SK-N-SH (cell line): ENCODE data around the gene PCGF2. TPM values are rescaled to one million over a fixed set of nuclear protein-coding genes. Genes with fewer than 3 reads are reported as not detected.

ENCODE experiments used
- CTCF ChIA-PET: fragments of 300-600, 350-600 bp; formaldehyde crosslinking; extraction: SDS; loops from one replicate; lab custom pipeline; 2021; lab: Yijun Ruan, JAX
- POLR2A ChIA-PET: fragments of 350-600 bp; sonication (Branson Sonifier 250); formaldehyde crosslinking; extraction: SDS; loops from one replicate; lab custom pipeline; 2020; ENCODE audit warnings: antibody characterized with exemption, inconsistent platforms; lab: Yijun Ruan, JAX
- DNase-seq: peaks from one replicate; pipeline ENCODE4 v3.0.0; 2012
- H2AFZ ChIP-seq: fragments of 200-600 bp; sonication (generic); 2 replicates; pipeline ENCODE4 v1.8.1; 2016; ENCODE audit warnings: antibody characterized with exemption, mild to moderate bottlenecking, low read depth
- H3F3A ChIP-seq: fragments of 200-600 bp; sonication (generic); replicated peaks from 2 replicates; pipeline ENCODE3; 2016; ENCODE audit warnings: antibody characterized with exemption, mild to moderate bottlenecking; ENCODE audit not compliant: insufficient read depth
- H3K27ac ChIP-seq, 2 experiments: fragments of 200-500 bp in 1 of 2; fragments of 200-600 bp in 1 of 2; sonication (Bioruptor generic) in 1 of 2; sonication (generic), shearing (Covaris generic) in 1 of 2; 2 replicates each; pipeline versions ENCODE4 v1.5.1 to v1.6.1; 2014 to 2016; ENCODE audit warnings: low read depth in 2 of 2, inconsistent platforms in 1 of 2, low read length in 1 of 2, mild to moderate bottlenecking in 1 of 2, mixed read lengths in 1 of 2
- H3K27me3 ChIP-seq: fragments of 200-600 bp; sonication (generic), shearing (Covaris generic); 2 replicates; pipeline ENCODE4 v1.6.1; 2016; ENCODE audit warnings: mixed run types; ENCODE audit not compliant: insufficient read depth
- H3K36me3 ChIP-seq, 2 experiments: fragments of 200-500 bp in 1 of 2; fragments of 200-600 bp in 1 of 2; sonication (Bioruptor generic) in 1 of 2; sonication (generic) in 1 of 2; replicated peaks in 1 of 2; 2 replicates each; pipeline versions ENCODE3 to v1.5.1; 2014 to 2016; ENCODE audit warnings: low read length in 1 of 2, mild to moderate bottlenecking in 1 of 2; ENCODE audit not compliant: insufficient read depth in 2 of 2, control insufficient read depth in 1 of 2
- H3K4me1 ChIP-seq, 2 experiments: fragments of 200-500 bp in 1 of 2; fragments of 200-600 bp in 1 of 2; sonication (Bioruptor generic) in 1 of 2; sonication (generic), shearing (Covaris generic) in 1 of 2; 2 replicates each; pipeline versions ENCODE4 v1.5.1 to v1.6.1; 2014 to 2016; ENCODE audit warnings: low read depth in 1 of 2, low read length in 1 of 2, mixed run types in 1 of 2; ENCODE audit not compliant: insufficient read depth in 2 of 2, control insufficient read depth in 1 of 2
- H3K4me2 ChIP-seq: fragments of 200-600 bp; sonication (generic), shearing (Covaris generic); 2 replicates; pipeline ENCODE4 v1.6.1; 2017; ENCODE audit warnings: mixed run types
- H3K4me3 ChIP-seq, 2 experiments: fragments of 200-500 bp in 1 of 2; fragments of 200-600 bp in 1 of 2; sonication (Bioruptor generic) in 1 of 2; sonication (generic), shearing (Covaris generic) in 1 of 2; 2 replicates each; pipeline versions ENCODE4 v1.5.1 to v1.8.1; 2014 to 2016; ENCODE audit warnings: low read depth in 2 of 2, inconsistent platforms in 1 of 2, low read length in 1 of 2, mild to moderate bottlenecking in 1 of 2, mixed read lengths in 1 of 2, moderate library complexity in 1 of 2
- H3K79me2 ChIP-seq: fragments of 200-600 bp; sonication (generic); 2 replicates; pipeline ENCODE4 v1.8.1; 2017; ENCODE audit warnings: mild to moderate bottlenecking; ENCODE audit not compliant: insufficient read depth
- H3K9ac ChIP-seq: fragments of 200-600 bp; sonication (generic); 2 replicates; pipeline ENCODE4 v1.6.1; 2017; ENCODE audit warnings: mixed run types
- H3K9me2 ChIP-seq: fragments of 200-600 bp; sonication (generic); 2 replicates; pipeline ENCODE4 v1.6.1; 2017; ENCODE audit warnings: mixed run types
- H3K9me3 ChIP-seq: fragments of 200-600 bp; sonication (generic); 2 replicates; pipeline ENCODE4 v1.6.1; 2017; ENCODE audit warnings: mixed run types, mild to moderate bottlenecking, moderate library complexity
- H4K20me1 ChIP-seq: fragments of 200-600 bp; sonication (generic); 2 replicates; pipeline ENCODE4 v1.6.1; 2017; ENCODE audit warnings: mild to moderate bottlenecking, mixed run types; ENCODE audit not compliant: insufficient read depth
- CHD2 ChIP-seq: fragments of 150-350 bp; IDR thresholded peaks from 2 replicates; pipeline ENCODE4 v1.6.1; 2018; ENCODE audit warnings: low read length; ENCODE audit not compliant: partially characterized antibody
- CTCF ChIP-seq: fragments of 200-600 bp; sonication (generic); IDR thresholded peaks from 2 replicates; pipeline ENCODE4 v1.6.1; 2017; ENCODE audit warnings: antibody characterized with exemption, mild to moderate bottlenecking, moderate library complexity
- FOSL2 ChIP-seq: IDR thresholded peaks from 2 replicates; pipeline ENCODE4 v1.4.0; 2012; ENCODE audit warnings: low read depth, mild to moderate bottlenecking, moderate library complexity, borderline replicate concordance
- FOXJ3 ChIP-seq: sonication (generic); formaldehyde crosslinking; IDR thresholded peaks from 2 replicates; pipeline ENCODE4 v1.5.1; 2020; ENCODE audit warnings: mild to moderate bottlenecking, missing genetic modification reagents
- FOXM1 ChIP-seq: IDR thresholded peaks from 2 replicates; pipeline ENCODE4 v1.4.0; 2012; ENCODE audit warnings: low read depth, mild to moderate bottlenecking
- MXI1 ChIP-seq: IDR thresholded peaks from 2 replicates; pipeline ENCODE4 v1.6.1; 2012; ENCODE audit warnings: mild to moderate bottlenecking, low read depth, low read length, improper control_type of control experiment
- POLR2AphosphoS5 ChIP-seq: IDR thresholded peaks from 2 replicates; pipeline ENCODE4 v1.6.1; 2012; ENCODE audit warnings: low read depth, low read length
- RAD21 ChIP-seq: IDR thresholded peaks from 2 replicates; pipeline ENCODE4 v1.6.1; 2012; ENCODE audit warnings: mild to moderate bottlenecking, low read length
- RFX5 ChIP-seq: IDR thresholded peaks from 2 replicates; pipeline ENCODE4 v1.6.1; 2012; ENCODE audit warnings: mild to moderate bottlenecking, improper control_type of control experiment, low read length
- TEAD4 ChIP-seq: IDR thresholded peaks from 2 replicates; pipeline ENCODE4 v1.4.0; 2012; ENCODE audit warnings: mild to moderate bottlenecking, borderline replicate concordance; ENCODE audit not compliant: insufficient read depth
- YY1 ChIP-seq: IDR thresholded peaks from 2 replicates; pipeline ENCODE4 v1.4.0; 2012; ENCODE audit warnings: low read depth, mild to moderate bottlenecking
- WGBS: methylation state at CpG from one replicate; pipeline ENCODE4 v1.1.6; 2017; ENCODE audit warnings: low lambda C conversion rate; 5-methylcytosine and 5-hydroxymethylcytosine counted together
- polyA plus RNA-seq, 3 experiments: library from polyadenylated mRNA; depleted of rRNA; stranded (reverse); fragments of >200 nt; gene quantifications; 2 replicates each; pipeline ENCODE4 v1.2.3, GENCODE V29; 2012
- TF ChIP-seq, protein P1 (sequence below): IDR thresholded peaks from 2 replicates; pipeline ENCODE4 v1.4.0; 2012; ENCODE audit warnings: low read depth, borderline replicate concordance
- TF ChIP-seq, protein P2 (sequence below): IDR thresholded peaks from 2 replicates; pipeline ENCODE4 v1.6.1; 2012; ENCODE audit warnings: mild to moderate bottlenecking, low read depth, low read length, moderate library complexity
- TF ChIP-seq, protein P3 (sequence below): IDR thresholded peaks from 2 replicates; pipeline ENCODE4 v1.4.0; 2012; ENCODE audit warnings: low read depth
- TF ChIP-seq, protein P4 (sequence below): fragments of 150-350 bp; IDR thresholded peaks from 2 replicates; pipeline ENCODE4 v1.6.1; 2017; ENCODE audit warnings: antibody characterized with exemption, low read length, low read depth, borderline replicate concordance

PCGF2 gene
- polyA plus RNA-seq, 1 of the 3 experiments (the other 2 are of a cell fraction), result 39.8 TPM

DNA sequence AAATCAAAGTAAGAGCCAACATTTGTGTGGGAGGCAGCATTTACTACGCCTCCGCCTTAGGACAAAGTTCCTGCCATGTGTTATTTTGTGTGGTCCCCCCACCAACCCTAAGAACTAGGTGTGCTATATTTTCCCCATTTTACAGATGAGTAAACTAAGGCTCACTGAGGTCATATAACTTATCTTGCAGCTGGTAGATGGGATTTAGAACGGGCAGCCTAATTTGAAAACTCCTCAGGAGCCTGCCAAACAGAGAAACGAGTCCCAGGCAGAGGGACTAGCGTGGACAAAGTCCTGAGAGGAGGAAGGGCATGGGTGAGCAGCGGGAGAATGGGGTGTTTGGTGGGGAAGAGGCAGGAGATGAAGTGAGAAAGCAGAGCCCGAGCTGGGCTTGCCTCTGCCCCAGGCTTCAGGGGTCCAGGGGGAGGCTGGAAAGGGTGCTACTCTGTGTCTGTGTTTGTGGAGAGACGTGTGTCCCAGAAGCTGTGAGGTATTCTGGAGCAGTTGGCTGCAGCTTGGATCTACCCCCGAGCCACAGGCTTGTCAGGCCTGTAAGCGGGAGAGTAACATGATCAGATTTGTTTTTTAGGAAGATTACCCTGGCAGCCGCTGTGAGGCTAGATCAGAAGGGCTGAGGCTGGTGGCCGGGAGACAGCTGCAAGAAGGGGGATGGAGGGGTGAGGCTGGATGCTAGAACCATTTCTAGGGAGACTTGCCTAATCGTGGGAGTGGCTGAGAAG is 38.1 kb downstream of the PCGF2 start:
- Histone ChIP-seq H3K4me1 (peaks cover 6 to 18% of the 10 kb centered on the region in 2 experiments; a peak in 2 of 4 replicates), H3K4me3 (no peak overlapping the region), H4K20me1 (peaks cover 9% of the 10 kb centered on the region; the same call in 1 of the 2 replicates), H3K9ac (no peak overlapping the region), H3F3A (peaks cover 7% of the 10 kb centered on the region), H2AFZ (no peak overlapping the region), H3K9me3 (no peaks in the 10 kb centered on the region), H3K36me3 (peaks cover 20 to 58% of the 10 kb centered on the region in 2 experiments), H3K9me2 (no peaks in the 10 kb centered on the region), H3K27me3 (no peaks in the 10 kb centered on the region), H3K79me2 (peaks cover 34% of the 10 kb centered on the region; the same call in 1 of the 2 replicates), H3K4me2 (no peak overlapping the region), H3K27ac (no peak overlapping the region)
- CTCF ChIA-PET, result interaction anchor here (0.7 to 3.1 kb wide), 8 partner anchors 14 to 107 kb away, joined by 3 to 15 read pairs (median 4); no protein-coding TSS in a partner anchor
- POLR2A ChIA-PET, result interaction anchor here (1.2 kb wide), 1 partner anchor 10 kb away, joined by 3 read pairs; no protein-coding TSS in a partner anchor
- 86% methylated on average over 13 of the region's 13 CpGs for WGBS
- no peak for TF ChIP-seq CHD2
- TF ChIP-seq RAD21, result no peak
- DNase-seq, result no peak

DNA sequence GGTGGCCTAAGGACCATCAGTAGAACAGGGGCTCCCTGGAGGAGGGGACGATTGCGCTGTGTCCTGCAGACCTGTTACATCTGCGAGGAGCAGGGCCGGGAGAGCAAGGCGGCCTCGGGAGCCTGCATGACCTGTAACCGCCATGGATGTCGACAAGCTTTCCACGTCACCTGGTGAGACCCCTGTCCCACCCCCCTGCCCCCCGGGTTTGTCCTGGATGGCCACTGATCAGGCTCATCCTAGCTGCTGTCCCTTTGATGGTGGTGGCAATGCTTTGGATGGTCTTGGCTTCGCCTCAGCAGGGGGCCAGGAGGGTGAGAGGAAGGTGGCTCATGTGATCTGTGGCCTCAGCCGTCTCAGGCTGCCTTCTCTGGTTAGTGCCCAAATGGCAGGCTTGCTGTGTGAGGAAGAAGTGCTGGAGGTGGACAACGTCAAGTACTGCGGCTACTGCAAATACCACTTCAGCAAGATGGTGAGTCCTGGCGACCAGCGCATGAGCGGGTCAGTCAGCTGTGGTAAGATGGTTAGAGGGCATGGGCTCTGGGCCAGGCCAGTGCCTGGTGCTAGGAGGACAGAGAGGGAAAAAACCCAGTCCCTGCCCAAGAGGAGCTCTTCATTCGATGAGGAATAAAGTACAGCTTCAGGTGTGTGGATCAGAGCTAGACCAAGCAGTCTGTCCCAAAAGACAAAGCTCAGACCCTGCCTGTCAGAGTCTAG is 38.9 kb downstream of the PCGF2 start:
- DNase-seq, result no peak
- no peak overlapping the region for H3K4me2 ChIP-seq
- ChIA-PET POLR2A (no interaction called here), CTCF (interaction anchor here (0.9 to 3.1 kb wide), 4 partner anchors 15 to 41 kb away, joined by 3 to 15 read pairs (median 6); no protein-coding TSS in a partner anchor)
- peaks cover 9% of the 10 kb centered on the region; the same call in 1 of the 2 replicates for H4K20me1 ChIP-seq
- whole genome bisulfite sequencing, result 96% methylated on average over 13 of the region's 18 CpGs
- H3K27ac ChIP-seq, result no peak overlapping the region; a peak in 1 of 4 replicates
- H3K36me3 ChIP-seq, result peaks cover 16 to 53% of the 10 kb centered on the region in 2 experiments
- H3K79me2 ChIP-seq, result peaks cover 41% of the 10 kb centered on the region; the same call in 1 of the 2 replicates
- H3F3A ChIP-seq, result peaks cover 7% of the 10 kb centered on the region
- no peak overlapping the region for H2AFZ ChIP-seq
- H3K9me2 ChIP-seq, result no peaks in the 10 kb centered on the region
- H3K27me3 ChIP-seq, result no peaks in the 10 kb centered on the region
- H3K9ac ChIP-seq, result no peak overlapping the region
- no peaks in the 10 kb centered on the region for H3K9me3 ChIP-seq
- H3K4me3 ChIP-seq, result no peak overlapping the region
- H3K4me1 ChIP-seq, result peaks cover 6 to 21% of the 10 kb centered on the region in 2 experiments; a peak in 2 of 4 replicates
- TF ChIP-seq YY1, result no peak
- no peak for TF ChIP-seq RFX5
- TF ChIP-seq, protein P1, sequence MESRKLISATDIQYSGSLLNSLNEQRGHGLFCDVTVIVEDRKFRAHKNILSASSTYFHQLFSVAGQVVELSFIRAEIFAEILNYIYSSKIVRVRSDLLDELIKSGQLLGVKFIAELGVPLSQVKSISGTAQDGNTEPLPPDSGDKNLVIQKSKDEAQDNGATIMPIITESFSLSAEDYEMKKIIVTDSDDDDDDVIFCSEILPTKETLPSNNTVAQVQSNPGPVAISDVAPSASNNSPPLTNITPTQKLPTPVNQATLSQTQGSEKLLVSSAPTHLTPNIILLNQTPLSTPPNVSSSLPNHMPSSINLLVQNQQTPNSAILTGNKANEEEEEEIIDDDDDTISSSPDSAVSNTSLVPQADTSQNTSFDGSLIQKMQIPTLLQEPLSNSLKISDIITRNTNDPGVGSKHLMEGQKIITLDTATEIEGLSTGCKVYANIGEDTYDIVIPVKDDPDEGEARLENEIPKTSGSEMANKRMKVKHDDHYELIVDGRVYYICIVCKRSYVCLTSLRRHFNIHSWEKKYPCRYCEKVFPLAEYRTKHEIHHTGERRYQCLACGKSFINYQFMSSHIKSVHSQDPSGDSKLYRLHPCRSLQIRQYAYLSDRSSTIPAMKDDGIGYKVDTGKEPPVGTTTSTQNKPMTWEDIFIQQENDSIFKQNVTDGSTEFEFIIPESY, result no peak
- TF ChIP-seq, protein P2, sequence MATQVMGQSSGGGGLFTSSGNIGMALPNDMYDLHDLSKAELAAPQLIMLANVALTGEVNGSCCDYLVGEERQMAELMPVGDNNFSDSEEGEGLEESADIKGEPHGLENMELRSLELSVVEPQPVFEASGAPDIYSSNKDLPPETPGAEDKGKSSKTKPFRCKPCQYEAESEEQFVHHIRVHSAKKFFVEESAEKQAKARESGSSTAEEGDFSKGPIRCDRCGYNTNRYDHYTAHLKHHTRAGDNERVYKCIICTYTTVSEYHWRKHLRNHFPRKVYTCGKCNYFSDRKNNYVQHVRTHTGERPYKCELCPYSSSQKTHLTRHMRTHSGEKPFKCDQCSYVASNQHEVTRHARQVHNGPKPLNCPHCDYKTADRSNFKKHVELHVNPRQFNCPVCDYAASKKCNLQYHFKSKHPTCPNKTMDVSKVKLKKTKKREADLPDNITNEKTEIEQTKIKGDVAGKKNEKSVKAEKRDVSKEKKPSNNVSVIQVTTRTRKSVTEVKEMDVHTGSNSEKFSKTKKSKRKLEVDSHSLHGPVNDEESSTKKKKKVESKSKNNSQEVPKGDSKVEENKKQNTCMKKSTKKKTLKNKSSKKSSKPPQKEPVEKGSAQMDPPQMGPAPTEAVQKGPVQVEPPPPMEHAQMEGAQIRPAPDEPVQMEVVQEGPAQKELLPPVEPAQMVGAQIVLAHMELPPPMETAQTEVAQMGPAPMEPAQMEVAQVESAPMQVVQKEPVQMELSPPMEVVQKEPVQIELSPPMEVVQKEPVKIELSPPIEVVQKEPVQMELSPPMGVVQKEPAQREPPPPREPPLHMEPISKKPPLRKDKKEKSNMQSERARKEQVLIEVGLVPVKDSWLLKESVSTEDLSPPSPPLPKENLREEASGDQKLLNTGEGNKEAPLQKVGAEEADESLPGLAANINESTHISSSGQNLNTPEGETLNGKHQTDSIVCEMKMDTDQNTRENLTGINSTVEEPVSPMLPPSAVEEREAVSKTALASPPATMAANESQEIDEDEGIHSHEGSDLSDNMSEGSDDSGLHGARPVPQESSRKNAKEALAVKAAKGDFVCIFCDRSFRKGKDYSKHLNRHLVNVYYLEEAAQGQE, result no peak
- no peak for TF ChIP-seq CHD2
- TF ChIP-seq, protein P3, sequence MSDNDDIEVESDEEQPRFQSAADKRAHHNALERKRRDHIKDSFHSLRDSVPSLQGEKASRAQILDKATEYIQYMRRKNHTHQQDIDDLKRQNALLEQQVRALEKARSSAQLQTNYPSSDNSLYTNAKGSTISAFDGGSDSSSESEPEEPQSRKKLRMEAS, result no peak
- no peak for TF ChIP-seq FOXM1
- TF ChIP-seq TEAD4, result no peak
- no peak for TF ChIP-seq CTCF
- TF ChIP-seq, protein P4, sequence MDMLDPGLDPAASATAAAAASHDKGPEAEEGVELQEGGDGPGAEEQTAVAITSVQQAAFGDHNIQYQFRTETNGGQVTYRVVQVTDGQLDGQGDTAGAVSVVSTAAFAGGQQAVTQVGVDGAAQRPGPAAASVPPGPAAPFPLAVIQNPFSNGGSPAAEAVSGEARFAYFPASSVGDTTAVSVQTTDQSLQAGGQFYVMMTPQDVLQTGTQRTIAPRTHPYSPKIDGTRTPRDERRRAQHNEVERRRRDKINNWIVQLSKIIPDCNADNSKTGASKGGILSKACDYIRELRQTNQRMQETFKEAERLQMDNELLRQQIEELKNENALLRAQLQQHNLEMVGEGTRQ, result no peak
- no peak for TF ChIP-seq POLR2AphosphoS5
- no peak for TF ChIP-seq FOSL2
- no peak for TF ChIP-seq FOXJ3 (CRISPR knock-in tag)
- no peak for TF ChIP-seq MXI1
